Measurements from ENCODE around the gene KLHL2. TPM values are rescaled to one million over a fixed set of nuclear protein-coding genes. Genes with fewer than 3 reads are reported as not detected.

KLHL2 gene
- total RNA-seq, 1 experiment from 2014 or later = 12.4 TPM

DNA sequence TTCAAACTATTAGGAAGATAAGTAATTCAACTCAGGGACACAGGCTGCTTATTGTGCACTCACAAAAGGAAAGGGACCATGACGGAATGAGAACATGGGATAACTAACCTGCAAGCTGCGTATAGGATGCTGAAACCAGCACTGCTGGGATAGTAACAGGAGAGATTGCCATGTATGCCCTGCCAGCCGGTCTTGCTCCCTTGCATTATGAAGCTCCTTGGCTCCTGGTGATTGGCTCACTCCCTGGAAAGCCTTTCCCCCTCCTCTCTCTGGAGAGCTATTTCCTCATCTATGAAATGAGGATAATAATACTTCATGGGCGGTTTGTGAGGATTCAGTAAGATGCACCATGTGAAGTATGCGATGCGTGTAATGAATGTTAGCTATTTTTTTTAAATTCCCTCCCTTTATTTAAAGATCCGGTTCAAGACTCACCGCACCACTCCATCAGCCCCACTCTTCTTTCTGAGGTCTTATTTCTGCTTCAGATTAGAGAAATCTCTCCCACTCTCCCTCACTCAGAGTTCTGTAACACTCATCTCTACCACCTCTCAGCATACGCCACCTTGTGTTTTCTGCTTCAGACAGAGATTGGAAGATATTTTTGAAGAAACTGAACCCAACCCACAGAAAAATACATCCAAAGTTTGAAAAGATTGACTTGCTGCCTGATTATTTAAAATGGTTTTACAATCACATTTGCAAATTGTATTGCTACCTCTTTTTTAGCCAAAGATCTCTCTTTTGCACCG is 138.5 kb downstream of the KLHL2 start:
- no peaks in the 10 kb centered on the region; the same call in 1 of the 2 replicates for H3K27me3 Mint-ChIP-seq (ENCODE audit: low read depth)
- H3K4me3 Mint-ChIP-seq = no peak overlapping the region
- TF ChIP-seq, protein P1, sequence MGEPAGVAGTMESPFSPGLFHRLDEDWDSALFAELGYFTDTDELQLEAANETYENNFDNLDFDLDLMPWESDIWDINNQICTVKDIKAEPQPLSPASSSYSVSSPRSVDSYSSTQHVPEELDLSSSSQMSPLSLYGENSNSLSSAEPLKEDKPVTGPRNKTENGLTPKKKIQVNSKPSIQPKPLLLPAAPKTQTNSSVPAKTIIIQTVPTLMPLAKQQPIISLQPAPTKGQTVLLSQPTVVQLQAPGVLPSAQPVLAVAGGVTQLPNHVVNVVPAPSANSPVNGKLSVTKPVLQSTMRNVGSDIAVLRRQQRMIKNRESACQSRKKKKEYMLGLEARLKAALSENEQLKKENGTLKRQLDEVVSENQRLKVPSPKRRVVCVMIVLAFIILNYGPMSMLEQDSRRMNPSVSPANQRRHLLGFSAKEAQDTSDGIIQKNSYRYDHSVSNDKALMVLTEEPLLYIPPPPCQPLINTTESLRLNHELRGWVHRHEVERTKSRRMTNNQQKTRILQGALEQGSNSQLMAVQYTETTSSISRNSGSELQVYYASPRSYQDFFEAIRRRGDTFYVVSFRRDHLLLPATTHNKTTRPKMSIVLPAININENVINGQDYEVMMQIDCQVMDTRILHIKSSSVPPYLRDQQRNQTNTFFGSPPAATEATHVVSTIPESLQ (CRISPR knock-in tag; IDR thresholded peaks at IDR 0.05) = no peak
- TF ChIP-seq, protein P2, sequence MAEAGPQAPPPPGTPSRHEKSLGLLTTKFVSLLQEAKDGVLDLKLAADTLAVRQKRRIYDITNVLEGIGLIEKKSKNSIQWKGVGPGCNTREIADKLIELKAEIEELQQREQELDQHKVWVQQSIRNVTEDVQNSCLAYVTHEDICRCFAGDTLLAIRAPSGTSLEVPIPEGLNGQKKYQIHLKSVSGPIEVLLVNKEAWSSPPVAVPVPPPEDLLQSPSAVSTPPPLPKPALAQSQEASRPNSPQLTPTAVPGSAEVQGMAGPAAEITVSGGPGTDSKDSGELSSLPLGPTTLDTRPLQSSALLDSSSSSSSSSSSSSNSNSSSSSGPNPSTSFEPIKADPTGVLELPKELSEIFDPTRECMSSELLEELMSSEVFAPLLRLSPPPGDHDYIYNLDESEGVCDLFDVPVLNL (CRISPR knock-in tag; IDR thresholded peaks at IDR 0.05; ENCODE audit: borderline replicate concordance, low read depth) = no peak
- TF ChIP-seq HMGA2 (CRISPR knock-in tag; IDR thresholded peaks at IDR 0.05) = no peak
- no peak for TF ChIP-seq NFATC4 (CRISPR knock-in tag; IDR thresholded peaks at IDR 0.05)
- TF ChIP-seq, protein P3, sequence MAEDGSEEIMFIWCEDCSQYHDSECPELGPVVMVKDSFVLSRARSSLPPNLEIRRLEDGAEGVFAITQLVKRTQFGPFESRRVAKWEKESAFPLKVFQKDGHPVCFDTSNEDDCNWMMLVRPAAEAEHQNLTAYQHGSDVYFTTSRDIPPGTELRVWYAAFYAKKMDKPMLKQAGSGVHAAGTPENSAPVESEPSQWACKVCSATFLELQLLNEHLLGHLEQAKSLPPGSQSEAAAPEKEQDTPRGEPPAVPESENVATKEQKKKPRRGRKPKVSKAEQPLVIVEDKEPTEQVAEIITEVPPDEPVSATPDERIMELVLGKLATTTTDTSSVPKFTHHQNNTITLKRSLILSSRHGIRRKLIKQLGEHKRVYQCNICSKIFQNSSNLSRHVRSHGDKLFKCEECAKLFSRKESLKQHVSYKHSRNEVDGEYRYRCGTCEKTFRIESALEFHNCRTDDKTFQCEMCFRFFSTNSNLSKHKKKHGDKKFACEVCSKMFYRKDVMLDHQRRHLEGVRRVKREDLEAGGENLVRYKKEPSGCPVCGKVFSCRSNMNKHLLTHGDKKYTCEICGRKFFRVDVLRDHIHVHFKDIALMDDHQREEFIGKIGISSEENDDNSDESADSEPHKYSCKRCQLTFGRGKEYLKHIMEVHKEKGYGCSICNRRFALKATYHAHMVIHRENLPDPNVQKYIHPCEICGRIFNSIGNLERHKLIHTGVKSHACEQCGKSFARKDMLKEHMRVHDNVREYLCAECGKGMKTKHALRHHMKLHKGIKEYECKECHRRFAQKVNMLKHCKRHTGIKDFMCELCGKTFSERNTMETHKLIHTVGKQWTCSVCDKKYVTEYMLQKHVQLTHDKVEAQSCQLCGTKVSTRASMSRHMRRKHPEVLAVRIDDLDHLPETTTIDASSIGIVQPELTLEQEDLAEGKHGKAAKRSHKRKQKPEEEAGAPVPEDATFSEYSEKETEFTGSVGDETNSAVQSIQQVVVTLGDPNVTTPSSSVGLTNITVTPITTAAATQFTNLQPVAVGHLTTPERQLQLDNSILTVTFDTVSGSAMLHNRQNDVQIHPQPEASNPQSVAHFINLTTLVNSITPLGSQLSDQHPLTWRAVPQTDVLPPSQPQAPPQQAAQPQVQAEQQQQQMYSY (CRISPR knock-in tag; IDR thresholded peaks at IDR 0.05) = no peak
- TF ChIP-seq, protein P4, sequence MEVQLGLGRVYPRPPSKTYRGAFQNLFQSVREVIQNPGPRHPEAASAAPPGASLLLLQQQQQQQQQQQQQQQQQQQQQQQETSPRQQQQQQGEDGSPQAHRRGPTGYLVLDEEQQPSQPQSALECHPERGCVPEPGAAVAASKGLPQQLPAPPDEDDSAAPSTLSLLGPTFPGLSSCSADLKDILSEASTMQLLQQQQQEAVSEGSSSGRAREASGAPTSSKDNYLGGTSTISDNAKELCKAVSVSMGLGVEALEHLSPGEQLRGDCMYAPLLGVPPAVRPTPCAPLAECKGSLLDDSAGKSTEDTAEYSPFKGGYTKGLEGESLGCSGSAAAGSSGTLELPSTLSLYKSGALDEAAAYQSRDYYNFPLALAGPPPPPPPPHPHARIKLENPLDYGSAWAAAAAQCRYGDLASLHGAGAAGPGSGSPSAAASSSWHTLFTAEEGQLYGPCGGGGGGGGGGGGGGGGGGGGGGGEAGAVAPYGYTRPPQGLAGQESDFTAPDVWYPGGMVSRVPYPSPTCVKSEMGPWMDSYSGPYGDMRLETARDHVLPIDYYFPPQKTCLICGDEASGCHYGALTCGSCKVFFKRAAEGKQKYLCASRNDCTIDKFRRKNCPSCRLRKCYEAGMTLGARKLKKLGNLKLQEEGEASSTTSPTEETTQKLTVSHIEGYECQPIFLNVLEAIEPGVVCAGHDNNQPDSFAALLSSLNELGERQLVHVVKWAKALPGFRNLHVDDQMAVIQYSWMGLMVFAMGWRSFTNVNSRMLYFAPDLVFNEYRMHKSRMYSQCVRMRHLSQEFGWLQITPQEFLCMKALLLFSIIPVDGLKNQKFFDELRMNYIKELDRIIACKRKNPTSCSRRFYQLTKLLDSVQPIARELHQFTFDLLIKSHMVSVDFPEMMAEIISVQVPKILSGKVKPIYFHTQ (CRISPR knock-in tag; IDR thresholded peaks at IDR 0.05) = no peak
- TF ChIP-seq, protein P5, sequence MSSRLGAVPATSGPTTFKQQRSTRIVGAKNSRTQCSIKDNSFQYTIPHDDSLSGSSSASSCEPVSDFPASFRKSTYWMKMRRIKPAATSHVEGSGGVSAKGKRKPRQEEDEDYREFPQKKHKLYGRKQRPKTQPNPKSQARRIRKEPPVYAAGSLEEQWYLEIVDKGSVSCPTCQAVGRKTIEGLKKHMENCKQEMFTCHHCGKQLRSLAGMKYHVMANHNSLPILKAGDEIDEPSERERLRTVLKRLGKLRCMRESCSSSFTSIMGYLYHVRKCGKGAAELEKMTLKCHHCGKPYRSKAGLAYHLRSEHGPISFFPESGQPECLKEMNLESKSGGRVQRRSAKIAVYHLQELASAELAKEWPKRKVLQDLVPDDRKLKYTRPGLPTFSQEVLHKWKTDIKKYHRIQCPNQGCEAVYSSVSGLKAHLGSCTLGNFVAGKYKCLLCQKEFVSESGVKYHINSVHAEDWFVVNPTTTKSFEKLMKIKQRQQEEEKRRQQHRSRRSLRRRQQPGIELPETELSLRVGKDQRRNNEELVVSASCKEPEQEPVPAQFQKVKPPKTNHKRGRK (CRISPR knock-in tag; IDR thresholded peaks at IDR 0.05; ENCODE audit: borderline replicate concordance) = no peak
- no peak for TF ChIP-seq ZBTB21 (CRISPR knock-in tag; IDR thresholded peaks at IDR 0.05; ENCODE audit: borderline replicate concordance)
- no peak for TF ChIP-seq TEAD1 (CRISPR knock-in tag; IDR thresholded peaks at IDR 0.05)
- TF ChIP-seq, protein P6, sequence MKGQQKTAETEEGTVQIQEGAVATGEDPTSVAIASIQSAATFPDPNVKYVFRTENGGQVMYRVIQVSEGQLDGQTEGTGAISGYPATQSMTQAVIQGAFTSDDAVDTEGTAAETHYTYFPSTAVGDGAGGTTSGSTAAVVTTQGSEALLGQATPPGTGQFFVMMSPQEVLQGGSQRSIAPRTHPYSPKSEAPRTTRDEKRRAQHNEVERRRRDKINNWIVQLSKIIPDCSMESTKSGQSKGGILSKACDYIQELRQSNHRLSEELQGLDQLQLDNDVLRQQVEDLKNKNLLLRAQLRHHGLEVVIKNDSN (CRISPR knock-in tag; IDR thresholded peaks at IDR 0.05) = no peak
- no peak for TF ChIP-seq GRHL2 (CRISPR knock-in tag; IDR thresholded peaks at IDR 0.05; ENCODE audit: insufficient replicate concordance, severe bottlenecking)
- TF ChIP-seq, protein P7, sequence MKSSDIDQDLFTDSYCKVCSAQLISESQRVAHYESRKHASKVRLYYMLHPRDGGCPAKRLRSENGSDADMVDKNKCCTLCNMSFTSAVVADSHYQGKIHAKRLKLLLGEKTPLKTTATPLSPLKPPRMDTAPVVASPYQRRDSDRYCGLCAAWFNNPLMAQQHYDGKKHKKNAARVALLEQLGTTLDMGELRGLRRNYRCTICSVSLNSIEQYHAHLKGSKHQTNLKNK (CRISPR knock-in tag; IDR thresholded peaks at IDR 0.05) = no peak
- TF ChIP-seq, protein P8, sequence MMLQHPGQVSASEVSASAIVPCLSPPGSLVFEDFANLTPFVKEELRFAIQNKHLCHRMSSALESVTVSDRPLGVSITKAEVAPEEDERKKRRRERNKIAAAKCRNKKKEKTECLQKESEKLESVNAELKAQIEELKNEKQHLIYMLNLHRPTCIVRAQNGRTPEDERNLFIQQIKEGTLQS (CRISPR knock-in tag; conservative IDR thresholded peaks at IDR 0.05) = no peak
- TF ChIP-seq NFE2L1 (CRISPR knock-in tag; IDR thresholded peaks at IDR 0.05) = no peak
- TF ChIP-seq, protein P9, sequence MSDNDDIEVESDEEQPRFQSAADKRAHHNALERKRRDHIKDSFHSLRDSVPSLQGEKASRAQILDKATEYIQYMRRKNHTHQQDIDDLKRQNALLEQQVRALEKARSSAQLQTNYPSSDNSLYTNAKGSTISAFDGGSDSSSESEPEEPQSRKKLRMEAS (CRISPR knock-in tag; IDR thresholded peaks at IDR 0.05) = no peak
- TF ChIP-seq, protein P10, sequence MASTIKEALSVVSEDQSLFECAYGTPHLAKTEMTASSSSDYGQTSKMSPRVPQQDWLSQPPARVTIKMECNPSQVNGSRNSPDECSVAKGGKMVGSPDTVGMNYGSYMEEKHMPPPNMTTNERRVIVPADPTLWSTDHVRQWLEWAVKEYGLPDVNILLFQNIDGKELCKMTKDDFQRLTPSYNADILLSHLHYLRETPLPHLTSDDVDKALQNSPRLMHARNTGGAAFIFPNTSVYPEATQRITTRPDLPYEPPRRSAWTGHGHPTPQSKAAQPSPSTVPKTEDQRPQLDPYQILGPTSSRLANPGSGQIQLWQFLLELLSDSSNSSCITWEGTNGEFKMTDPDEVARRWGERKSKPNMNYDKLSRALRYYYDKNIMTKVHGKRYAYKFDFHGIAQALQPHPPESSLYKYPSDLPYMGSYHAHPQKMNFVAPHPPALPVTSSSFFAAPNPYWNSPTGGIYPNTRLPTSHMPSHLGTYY (CRISPR knock-in tag; IDR thresholded peaks at IDR 0.05) = no peak
- CTCF ChIA-PET = interaction anchor here (0.7 to 7.7 kb wide), 4 partner anchors 11 to 233 kb away, joined by 3 to 123 read pairs (median 4); partner anchors contain the start of genes MSMO1 and TMEM192
- 0 out of 2 replicates have a peak, but pooled peaks cover 2% of the 10 kb centered on the region for H3K9me3 Mint-ChIP-seq
- H3K27ac Mint-ChIP-seq = 0 out of 2 replicates have a peak overlapping the region, but pooled peaks have one; percentile 4
- ATAC-seq (peak; percentile 61), DNase-seq (ENCODE audit: low spot score) (no peak)
- H3K36me3 Mint-ChIP-seq = peaks cover 11% of the 10 kb centered on the region
- H3K4me1 Mint-ChIP-seq = no peaks in the 10 kb centered on the region
- POLR2A ChIA-PET = interaction anchor here (0.6 kb wide), 1 partner anchor 35 kb away, joined by 3 read pairs; no protein-coding TSS in a partner anchor

All from WTC11 (cell line).